ENCODE data around the gene RALBP1. TPM values are rescaled to one million over a fixed set of nuclear protein-coding genes. Genes with fewer than 3 reads are reported as not detected.

RALBP1 gene
- total and polyA plus RNA-seq, 7 donors, result 42.3 to 89.7 (median 68.1) TPM

DNA sequence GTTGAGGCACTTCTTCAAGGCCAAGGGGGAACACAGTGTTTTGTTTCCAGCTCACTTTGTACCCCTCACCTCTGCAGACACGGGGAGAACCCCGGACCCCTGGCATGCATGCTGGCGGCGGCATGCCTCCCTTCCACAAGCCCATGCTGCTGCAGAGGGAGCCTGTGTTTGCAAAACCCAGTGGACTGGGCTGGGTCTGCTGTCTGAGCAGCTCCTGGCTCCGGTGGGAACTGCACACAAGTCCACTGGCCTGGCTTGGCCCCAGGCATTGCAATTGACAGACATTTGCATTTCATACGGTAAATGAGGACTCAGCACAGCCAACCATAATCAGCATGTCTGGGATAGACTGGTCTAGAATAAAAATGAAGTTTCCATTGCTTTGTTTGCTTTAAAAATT lies 62.4 kb downstream of the RALBP1 start:
- 88 to 92% methylated on average over 6 of the region's 6 CpGs for WGBS, 2 donors
- Histone ChIP-seq H3K9me3 (no peaks in the 10 kb centered on the region), H3K27me3 (no peaks in the 10 kb centered on the region), H3K4me1 (peaks cover 0 to 26% (median 18%) of the 10 kb centered on the region in 4 donors), H3K27ac (no peak overlapping the region), H3K4me3 (no peak overlapping the region), H3K36me3 (peaks cover 15 to 45% (median 25%) of the 10 kb centered on the region in 4 donors)
- intact Hi-C loops (cut with DNase I), result no loop called here
- DNase-seq, result no peak
- TF ChIP-seq EP300 (IDR thresholded peaks at IDR 0.05), result no peak
- no peak for TF ChIP-seq POLR2AphosphoS5 (IDR thresholded peaks at IDR 0.05)
- TF ChIP-seq, protein P1, sequence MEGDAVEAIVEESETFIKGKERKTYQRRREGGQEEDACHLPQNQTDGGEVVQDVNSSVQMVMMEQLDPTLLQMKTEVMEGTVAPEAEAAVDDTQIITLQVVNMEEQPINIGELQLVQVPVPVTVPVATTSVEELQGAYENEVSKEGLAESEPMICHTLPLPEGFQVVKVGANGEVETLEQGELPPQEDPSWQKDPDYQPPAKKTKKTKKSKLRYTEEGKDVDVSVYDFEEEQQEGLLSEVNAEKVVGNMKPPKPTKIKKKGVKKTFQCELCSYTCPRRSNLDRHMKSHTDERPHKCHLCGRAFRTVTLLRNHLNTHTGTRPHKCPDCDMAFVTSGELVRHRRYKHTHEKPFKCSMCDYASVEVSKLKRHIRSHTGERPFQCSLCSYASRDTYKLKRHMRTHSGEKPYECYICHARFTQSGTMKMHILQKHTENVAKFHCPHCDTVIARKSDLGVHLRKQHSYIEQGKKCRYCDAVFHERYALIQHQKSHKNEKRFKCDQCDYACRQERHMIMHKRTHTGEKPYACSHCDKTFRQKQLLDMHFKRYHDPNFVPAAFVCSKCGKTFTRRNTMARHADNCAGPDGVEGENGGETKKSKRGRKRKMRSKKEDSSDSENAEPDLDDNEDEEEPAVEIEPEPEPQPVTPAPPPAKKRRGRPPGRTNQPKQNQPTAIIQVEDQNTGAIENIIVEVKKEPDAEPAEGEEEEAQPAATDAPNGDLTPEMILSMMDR (IDR thresholded peaks at IDR 0.05), result no peak
- no peak for TF ChIP-seq POLR2A (IDR thresholded peaks at IDR 0.05)

DNA sequence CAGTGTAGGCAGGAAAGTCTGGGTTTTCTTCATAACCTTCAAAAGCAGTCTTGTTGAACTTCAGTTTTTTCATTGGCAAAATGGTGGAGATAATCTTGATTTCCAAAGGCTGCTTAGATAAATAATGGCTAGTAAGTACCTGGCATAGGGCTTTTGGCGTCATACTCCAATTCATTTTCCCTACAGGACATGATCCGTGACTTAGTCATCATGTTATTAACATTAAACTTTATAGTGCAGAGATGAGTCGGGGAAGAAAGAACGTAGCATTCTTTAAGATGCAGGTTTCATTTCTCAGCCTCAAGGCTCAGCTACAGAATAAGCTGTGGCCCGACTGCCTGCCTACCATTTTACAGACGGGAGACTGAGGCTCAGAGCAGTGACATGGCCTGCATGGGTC lies 64.0 kb downstream of the RALBP1 start:
- intact Hi-C loops (cut with DNase I), result no loop called here
- peaks cover 6 to 29% (median 9%) of the 10 kb centered on the region in 4 donors for H3K36me3 ChIP-seq
- H3K4me1 ChIP-seq, result peaks cover 0 to 25% (median 18%) of the 10 kb centered on the region in 4 donors
- no peak overlapping the region for H3K4me3 ChIP-seq
- TF ChIP-seq POLR2A (IDR thresholded peaks at IDR 0.05) (no peak), EP300 (IDR thresholded peaks at IDR 0.05) (no peak)
- TF ChIP-seq, protein P1 (IDR thresholded peaks at IDR 0.05), result no peak
- H3K27ac ChIP-seq, result no peak overlapping the region
- DNase-seq, result no peak
- 94 to 96% methylated on average over 6 of the region's 6 CpGs for WGBS, 2 donors
- no peaks in the 10 kb centered on the region for H3K27me3 ChIP-seq
- no peaks in the 10 kb centered on the region for H3K9me3 ChIP-seq

DNA sequence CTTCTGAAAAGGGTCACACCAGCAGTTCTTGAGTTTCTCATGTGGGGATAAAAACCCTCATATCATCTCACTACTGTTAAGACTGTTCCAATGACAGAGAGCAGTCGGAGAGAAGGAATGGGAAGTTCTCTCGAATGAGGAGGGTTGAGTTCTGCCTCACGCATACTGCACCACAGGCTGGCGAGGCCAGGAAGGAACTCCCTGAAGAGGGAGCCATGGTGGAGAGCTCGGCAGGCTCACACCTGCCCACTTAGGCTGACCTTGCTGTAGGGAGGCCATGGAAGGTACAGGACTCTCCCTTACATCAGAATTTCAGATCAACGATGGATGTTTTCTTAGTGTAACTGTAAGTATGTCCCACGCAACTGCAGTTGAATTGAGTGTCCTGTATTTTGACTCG lies 64.6 kb downstream of the RALBP1 start:
- WGBS, 2 donors, result 92 to 96% methylated on average over 8 of the region's 8 CpGs
- H3K4me3 ChIP-seq, result no peak overlapping the region
- no peak overlapping the region for H3K27ac ChIP-seq
- H3K36me3 ChIP-seq, result peaks cover 3 to 28% (median 7%) of the 10 kb centered on the region in 4 donors
- intact Hi-C loops (cut with DNase I), result no loop called here
- no peaks in the 10 kb centered on the region for H3K27me3 ChIP-seq
- no peaks in the 10 kb centered on the region for H3K9me3 ChIP-seq
- H3K4me1 ChIP-seq, result peaks cover 0 to 18% (median 14%) of the 10 kb centered on the region in 4 donors
- no peak for TF ChIP-seq POLR2AphosphoS5 (IDR thresholded peaks at IDR 0.05)
- TF ChIP-seq, protein P1 (IDR thresholded peaks at IDR 0.05), result no peak
- no peak for DNase-seq

DNA sequence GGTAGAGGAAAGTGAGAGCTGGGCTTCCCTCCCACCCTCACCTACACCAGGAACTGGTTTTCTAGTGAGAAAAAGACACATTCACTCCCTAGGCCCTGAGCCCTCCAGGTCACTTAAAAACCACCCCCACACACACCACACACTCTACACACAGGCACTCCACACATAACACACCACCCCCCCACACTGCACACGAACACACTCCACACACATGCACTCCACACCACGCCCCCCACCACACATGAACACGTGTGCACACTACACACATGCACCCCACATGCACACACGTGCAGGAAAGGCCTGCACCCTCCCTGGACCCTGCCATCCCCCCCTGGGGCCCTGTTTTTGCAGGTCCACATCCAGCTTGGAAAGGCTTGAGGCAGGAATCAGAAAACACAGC lies 67.6 kb downstream of the RALBP1 start:
- Histone ChIP-seq H3K4me3 (no peak overlapping the region), H3K9me3 (no peaks in the 10 kb centered on the region), H3K36me3 (peaks cover 3 to 31% (median 16%) of the 10 kb centered on the region in 4 donors), H3K27ac (no peak overlapping the region), H3K27me3 (no peaks in the 10 kb centered on the region), H3K4me1 (peaks cover 0 to 18% (median 6%) of the 10 kb centered on the region in 4 donors)
- WGBS, 2 donors, result 80 to 88% methylated on average over 4 of the region's 4 CpGs
- no peak for DNase-seq
- intact Hi-C loops (cut with DNase I), result no loop called here
- TF ChIP-seq EP300 (IDR thresholded peaks at IDR 0.05) (no peak), POLR2A (IDR thresholded peaks at IDR 0.05) (no peak), POLR2AphosphoS5 (IDR thresholded peaks at IDR 0.05) (no peak)
- TF ChIP-seq, protein P1 (IDR thresholded peaks at IDR 0.05), result no peak

DNA sequence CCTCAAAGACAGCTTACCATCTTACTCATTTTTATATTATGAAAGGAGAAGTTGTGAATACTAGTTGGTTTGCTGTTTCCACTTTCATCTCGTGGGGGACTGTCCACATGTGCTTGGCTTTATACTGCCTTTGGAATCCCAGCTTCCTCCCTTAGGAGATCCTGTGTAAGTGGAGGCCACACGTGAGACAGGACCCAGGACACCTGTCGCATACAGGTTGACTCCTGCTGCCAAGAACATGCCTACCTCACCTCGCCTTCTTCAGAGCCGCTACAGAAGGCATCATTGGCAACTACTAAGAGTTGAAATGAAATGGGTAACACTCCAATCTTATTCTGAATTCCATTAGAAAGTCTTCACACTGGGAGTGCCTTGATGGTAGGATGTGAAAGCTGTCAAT lies 69.7 kb downstream of the RALBP1 start:
- peaks cover 8 to 51% (median 29%) of the 10 kb centered on the region in 4 donors for H3K36me3 ChIP-seq
- H3K9me3 ChIP-seq, result no peaks in the 10 kb centered on the region
- no peak for DNase-seq
- H3K27ac ChIP-seq, result no peak overlapping the region
- H3K27me3 ChIP-seq, result no peaks in the 10 kb centered on the region
- H3K4me1 ChIP-seq, result peaks cover 0 to 21% (median 6%) of the 10 kb centered on the region in 4 donors
- intact Hi-C loops (cut with DNase I), result no loop called here
- no peak overlapping the region for H3K4me3 ChIP-seq
- WGBS, 2 donors, result 81 to 87% methylated on average over 5 of the region's 5 CpGs
- TF ChIP-seq POLR2AphosphoS5 (IDR thresholded peaks at IDR 0.05) (no peak), EP300 (IDR thresholded peaks at IDR 0.05) (no peak), POLR2A (IDR thresholded peaks at IDR 0.05) (no peak)
- TF ChIP-seq, protein P1 (IDR thresholded peaks at IDR 0.05), result no peak
